GM19351 (cell line): Measurements from ENCODE around the gene MAPKBP1.

Source experiments
- ATAC-seq: cut with Tn5 transposase; IDR thresholded peaks from one replicate; pipeline ENCODE4 v1.9.1; 2021; ENCODE audit warnings: mild to moderate bottlenecking, moderate library complexity; ENCODE audit not compliant: unreplicated experiment

MAPKBP1 gene

DNA sequence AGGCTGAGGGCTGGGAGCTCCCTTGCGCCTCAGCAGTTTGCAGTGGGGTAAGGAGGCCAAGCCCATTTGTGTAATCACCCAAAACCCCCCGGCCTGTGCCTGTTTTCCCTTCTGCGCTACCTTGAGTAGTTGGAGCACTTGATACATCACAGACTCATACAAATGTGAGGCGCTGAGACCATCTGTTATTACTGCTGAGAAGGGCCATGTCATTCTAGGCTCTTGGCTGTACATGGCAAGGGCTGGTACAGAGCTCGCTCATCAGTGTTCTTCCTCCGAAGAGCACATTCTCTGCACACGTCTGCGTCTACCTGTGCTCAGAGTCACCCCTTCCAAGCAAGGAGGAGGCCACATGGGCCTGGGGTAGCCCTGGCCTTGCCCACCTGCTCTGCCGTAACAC lies 73.7 kb downstream of the MAPKBP1 start:
- no peak for ATAC-seq

DNA sequence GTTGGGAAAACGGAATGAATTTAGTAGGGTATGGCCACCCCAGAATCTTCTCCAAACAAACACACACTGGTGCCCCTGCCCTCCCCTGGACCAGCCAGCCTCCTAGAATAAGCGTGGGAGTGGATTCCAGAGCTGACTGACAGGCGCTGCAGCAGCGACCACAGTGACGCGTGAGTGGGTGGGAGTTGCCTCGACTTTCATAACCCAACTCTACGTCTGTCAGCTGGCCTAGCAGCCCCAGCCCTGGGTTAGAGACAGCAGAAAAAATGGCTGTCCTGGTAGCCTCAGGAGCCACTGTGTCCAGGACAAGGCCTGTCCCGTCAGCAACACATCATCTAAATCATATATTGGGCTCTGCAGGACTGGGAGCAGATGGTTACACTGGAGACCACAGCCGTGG lies 74.3 kb downstream of the MAPKBP1 start:
- no peak for ATAC-seq

GRCh38 chr15:41849204-41849603 lies 74.9 kb downstream of the MAPKBP1 start:
- ATAC-seq = no peak

DNA sequence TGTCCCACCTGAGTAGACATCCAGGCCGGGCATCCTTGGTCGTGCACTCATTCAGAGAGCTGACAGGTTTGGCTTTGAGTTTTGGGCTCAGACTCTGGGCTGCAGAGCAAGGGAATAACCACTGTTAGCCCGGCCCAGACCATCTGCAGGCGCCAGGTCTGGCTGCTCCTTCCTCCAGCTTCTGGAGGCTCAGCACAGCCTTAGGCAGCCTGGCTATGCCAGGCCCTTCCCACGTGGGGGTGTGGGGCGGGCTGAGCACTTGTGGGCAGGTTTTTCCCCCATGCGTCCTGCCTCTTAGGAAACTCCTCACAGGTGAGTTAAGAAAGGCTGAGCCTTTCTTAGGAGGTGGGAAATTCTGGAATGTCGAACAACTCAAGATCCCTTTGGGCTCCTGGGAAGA lies 75.6 kb downstream of the MAPKBP1 start:
- ATAC-seq = no peak

DNA sequence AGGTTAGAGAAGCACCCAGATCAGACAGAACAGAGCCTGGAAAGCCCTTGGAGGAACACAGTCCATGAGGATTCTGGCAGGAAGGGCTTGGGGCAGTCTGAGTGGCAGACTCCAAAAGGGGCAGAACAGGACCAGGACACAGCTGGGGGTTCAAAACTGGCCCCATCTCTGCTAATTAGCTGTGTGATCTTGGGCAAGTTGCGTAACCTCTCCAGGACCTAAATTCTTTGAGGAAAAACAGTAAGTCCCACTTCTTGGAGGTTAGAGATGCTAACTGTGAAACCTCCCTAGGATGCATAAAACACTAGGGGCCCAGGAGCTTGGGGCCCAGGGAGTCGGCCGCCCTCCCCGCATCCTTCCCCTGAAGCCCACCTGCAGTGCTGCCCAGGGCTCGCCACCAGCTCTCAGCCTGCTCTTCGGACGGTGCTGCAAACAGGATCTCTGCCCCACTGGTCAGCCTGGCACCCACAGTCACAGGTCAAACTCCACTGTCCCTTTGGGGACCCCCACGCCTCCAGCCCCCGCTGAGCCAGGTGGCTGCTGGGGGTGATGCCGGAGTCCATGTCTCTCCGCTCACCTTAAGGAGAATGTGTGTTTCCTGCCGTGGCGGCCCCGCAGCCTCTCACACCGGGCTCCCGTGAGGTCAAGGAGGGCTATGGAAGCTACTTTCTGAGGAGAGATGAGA lies 76.3 kb downstream of the MAPKBP1 start:
- no peak for ATAC-seq

- no peak for ATAC-seq
These were observed 76.9 kb downstream of the MAPKBP1 start for GRCh38 chr15:41851167-41851523.

- no peak for ATAC-seq
These were observed 77.6 kb downstream of the MAPKBP1 start for GRCh38 chr15:41851755-41852370.

- ATAC-seq = no peak
These were observed 78.7 kb downstream of the MAPKBP1 start for GRCh38 chr15:41852736-41853590.

GRCh38 chr15:41853831-41854230 lies 79.5 kb downstream of the MAPKBP1 start:
- ATAC-seq = no peak

DNA sequence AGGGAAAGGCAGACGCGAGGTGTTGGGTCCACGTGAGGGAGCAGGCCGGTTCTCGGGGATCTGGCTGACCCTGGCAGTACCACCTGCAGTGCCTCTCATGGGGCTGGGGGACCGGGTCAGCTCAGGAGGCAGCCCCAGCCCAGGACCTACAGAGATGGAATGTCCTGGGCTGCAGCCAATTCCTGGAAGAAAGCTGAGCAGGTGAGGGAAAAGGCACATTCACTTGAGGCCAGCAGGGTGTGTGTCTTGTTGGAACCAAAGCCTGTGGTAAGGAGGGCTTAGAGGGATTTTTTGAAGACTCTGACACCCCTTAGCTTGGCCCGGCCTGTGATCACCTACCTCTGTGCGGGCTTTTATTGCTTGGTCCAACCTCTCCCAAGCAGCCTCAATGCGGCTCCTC lies 80.2 kb downstream of the MAPKBP1 start:
- ATAC-seq = no peak

- ATAC-seq = no peak
These were observed 81.1 kb downstream of the MAPKBP1 start for GRCh38 chr15:41855261-41855961.

DNA sequence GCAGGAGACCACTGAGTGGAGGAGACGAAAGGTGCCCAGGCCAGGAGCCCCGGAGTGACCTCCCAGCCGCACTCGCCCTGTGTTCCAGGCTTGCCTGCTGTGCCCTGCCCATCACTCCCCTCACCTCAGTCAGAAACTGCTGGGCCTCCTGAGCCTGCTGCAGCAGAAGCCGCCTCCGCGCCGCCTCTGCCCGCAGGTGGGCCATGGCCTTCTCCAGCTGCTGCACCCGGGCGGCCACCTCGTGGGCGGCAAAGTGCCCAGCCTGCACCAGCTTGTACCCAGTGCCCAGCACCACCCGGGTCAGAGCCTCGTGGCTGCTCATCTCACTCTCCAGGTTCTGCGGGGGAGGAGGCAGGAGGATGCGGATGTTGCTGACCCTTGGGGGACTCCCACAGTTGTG lies 82.0 kb downstream of the MAPKBP1 start:
- no peak for ATAC-seq

DNA sequence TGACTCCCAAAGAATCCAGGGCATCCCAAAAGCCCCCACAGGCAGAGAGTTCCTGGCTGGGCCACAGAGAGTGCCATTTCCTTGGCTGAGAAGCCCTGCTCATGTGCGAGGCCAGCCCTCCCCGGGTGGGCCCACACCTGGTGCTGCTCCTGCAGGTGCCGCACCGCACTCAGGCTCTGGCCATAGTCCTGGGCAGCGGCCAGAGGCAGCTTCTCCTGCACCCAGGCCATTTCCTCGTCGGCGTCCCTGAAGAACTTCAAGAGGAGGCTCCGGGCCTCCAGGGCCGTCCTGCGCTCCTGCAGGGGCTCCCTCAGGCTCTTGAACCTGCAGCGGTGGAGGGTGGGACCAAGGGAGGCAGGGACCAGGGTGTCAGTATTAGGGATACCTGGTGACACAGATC lies 82.4 kb downstream of the MAPKBP1 start:
- no peak for ATAC-seq

DNA sequence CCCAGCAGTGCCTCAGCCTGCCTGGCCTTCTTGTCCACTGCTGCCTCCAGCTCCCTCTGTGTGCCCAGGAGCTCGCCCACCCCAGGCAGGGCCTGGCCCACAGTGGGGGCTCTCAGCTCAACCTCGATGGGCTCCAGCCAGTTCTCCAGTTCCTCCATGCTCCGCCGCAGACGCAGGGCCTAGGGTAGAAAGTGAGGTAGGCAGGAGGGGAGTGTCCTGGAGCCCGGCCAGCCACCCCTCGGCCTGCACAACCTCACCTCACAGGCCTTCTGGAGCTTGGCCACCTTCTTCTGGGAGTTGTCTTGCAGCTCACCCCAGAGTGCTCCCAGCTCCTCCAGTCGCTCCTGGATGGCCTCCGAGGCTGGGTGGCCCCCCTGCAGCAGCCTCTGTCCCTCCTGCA lies 83.0 kb downstream of the MAPKBP1 start:
- ATAC-seq = no peak

- no peak for ATAC-seq
These were observed 84.5 kb downstream of the MAPKBP1 start for GRCh38 chr15:41858756-41859155.

GRCh38 chr15:41860049-41860828 lies 86.0 kb downstream of the MAPKBP1 start:
- ATAC-seq = no peak

GRCh38 chr15:41861736-41862356 lies 87.6 kb downstream of the MAPKBP1 start:
- no peak for ATAC-seq

- ATAC-seq = no peak
These were observed 88.3 kb downstream of the MAPKBP1 start for GRCh38 chr15:41862515-41863116.

- no peak for ATAC-seq
These were observed 91.3 kb downstream of the MAPKBP1 start for GRCh38 chr15:41865490-41866055.
